Measurements from ENCODE around the gene RAB30.

The RAB30 gene

GRCh38 chr11:82936261-82936660, 135.4 kb downstream of the RAB30 start:
- no peak for DNase-seq

- no peak for DNase-seq
Observed at GRCh38 chr11:82932564-82932963, 139.1 kb downstream of the RAB30 start.

GRCh38 chr11:82930734-82931133, 141.0 kb downstream of the RAB30 start:
- DNase-seq: no peak

GRCh38 chr11:82930229-82930628, 141.5 kb downstream of the RAB30 start:
- DNase-seq: no peak

GRCh38 chr11:82929121-82929520, 142.6 kb downstream of the RAB30 start:
- no peak for DNase-seq

GRCh38 chr11:82927264-82927880, 144.3 kb downstream of the RAB30 start:
- peak; percentile 93 for DNase-seq

GRCh38 chr11:82924522-82925224, 147.0 kb downstream of the RAB30 start:
- DNase-seq: no peak
